ENCODE data around the gene ROBO1.
"Not testable (repeated sequence)": the region's sequence is repeated elsewhere in the genome, so short reads cannot be mapped to it uniquely, and the experiment has no call there.

ROBO1 gene

DNA sequence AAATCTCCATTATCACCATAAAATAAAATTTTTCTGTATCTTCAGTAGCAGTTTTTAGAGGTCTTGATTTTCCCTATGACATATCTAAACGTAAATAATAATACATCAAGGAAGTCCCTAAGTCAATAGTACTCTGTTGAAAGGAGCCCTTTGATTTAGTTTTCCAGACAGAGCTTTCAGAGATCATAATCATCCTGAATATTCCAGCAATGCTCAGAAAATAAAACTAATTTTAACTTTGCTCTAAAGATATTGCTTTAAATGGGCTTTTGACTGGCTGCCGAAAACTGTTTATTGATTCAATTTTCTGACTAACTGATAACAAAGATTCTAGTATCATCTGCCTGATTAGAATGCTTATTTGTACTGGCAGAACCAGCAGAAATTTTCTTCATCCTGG lies 40.7 kb upstream of the ROBO1 start:
- no peaks in the 10 kb centered on the region for H3K9me3 ChIP-seq
- no peak overlapping the region for H3K4me3 ChIP-seq (ENCODE audit: low read depth in 1 of 2, low read length in 1 of 2)
- TF ChIP-seq CTCF (IDR thresholded peaks at IDR 0.05), result no peak
- H3K4me1 ChIP-seq (ENCODE audit: control insufficient read depth in 1 of 2, insufficient read depth in 1 of 2, low read depth in 1 of 2, low read length in 1 of 2), result no peaks in the 10 kb centered on the region
- no peaks in the 10 kb centered on the region for H3K27me3 ChIP-seq
- no peak overlapping the region for H3K27ac ChIP-seq
- no peaks in the 10 kb centered on the region for H3K36me3 ChIP-seq

DNA sequence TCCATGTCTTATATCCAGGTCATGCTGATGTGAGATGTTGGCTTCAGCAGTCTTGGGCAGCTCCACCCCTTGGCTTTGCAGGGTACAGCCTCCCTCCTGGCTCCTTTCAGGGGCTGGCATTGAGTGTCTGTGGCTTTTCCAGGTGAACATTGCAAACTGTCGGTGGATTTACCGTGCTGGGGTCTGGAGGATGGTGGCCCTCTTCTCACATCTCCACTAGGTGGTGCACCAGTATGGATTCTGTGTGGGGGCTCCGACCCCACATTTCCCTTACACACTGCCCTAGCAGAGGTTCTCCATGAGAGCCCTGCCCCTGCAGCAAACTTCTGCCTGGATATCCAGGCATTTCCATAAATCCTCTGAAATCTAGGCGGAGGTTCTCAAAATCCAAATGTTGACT lies 22.4 kb upstream of the ROBO1 start:
- H3K36me3 ChIP-seq; H3K4me3 ChIP-seq (ENCODE audit: low read depth in 1 of 2, low read length in 1 of 2); H3K9me3 ChIP-seq; H3K27me3 ChIP-seq; H3K4me1 ChIP-seq (ENCODE audit: control insufficient read depth in 1 of 2, insufficient read depth in 1 of 2, low read depth in 1 of 2, low read length in 1 of 2); H3K27ac ChIP-seq: not testable (repeated sequence)

- no peaks in the 10 kb centered on the region for H3K9me3 ChIP-seq
- no peak overlapping the region for H3K4me3 ChIP-seq (ENCODE audit: low read depth in 1 of 2, low read length in 1 of 2)
- TF ChIP-seq CTCF (IDR thresholded peaks at IDR 0.05), result no peak
- H3K36me3 ChIP-seq, result no peaks in the 10 kb centered on the region
- no peaks in the 10 kb centered on the region for H3K4me1 ChIP-seq (ENCODE audit: control insufficient read depth in 1 of 2, insufficient read depth in 1 of 2, low read depth in 1 of 2, low read length in 1 of 2)
- peaks cover 8% of the 10 kb centered on the region for H3K27me3 ChIP-seq
- no peak overlapping the region for H3K27ac ChIP-seq
These were observed 5.5 kb upstream of the ROBO1 start for GRCh38 chr3:79773291-79773690.

- H3K4me3 ChIP-seq (ENCODE audit: low read depth in 1 of 2, low read length in 1 of 2), result no peak overlapping the region
- no peaks in the 10 kb centered on the region for H3K4me1 ChIP-seq (ENCODE audit: control insufficient read depth in 1 of 2, insufficient read depth in 1 of 2, low read depth in 1 of 2, low read length in 1 of 2)
- H3K27ac ChIP-seq, result no peak overlapping the region
- TF ChIP-seq CTCF (IDR thresholded peaks at IDR 0.05), result no peak
- H3K27me3 ChIP-seq, result peaks cover 43% of the 10 kb centered on the region
- H3K36me3 ChIP-seq, result no peaks in the 10 kb centered on the region
- H3K9me3 ChIP-seq, result no peaks in the 10 kb centered on the region
These were observed 1.4 kb upstream of the ROBO1 start for GRCh38 chr3:79769229-79769628.

DNA sequence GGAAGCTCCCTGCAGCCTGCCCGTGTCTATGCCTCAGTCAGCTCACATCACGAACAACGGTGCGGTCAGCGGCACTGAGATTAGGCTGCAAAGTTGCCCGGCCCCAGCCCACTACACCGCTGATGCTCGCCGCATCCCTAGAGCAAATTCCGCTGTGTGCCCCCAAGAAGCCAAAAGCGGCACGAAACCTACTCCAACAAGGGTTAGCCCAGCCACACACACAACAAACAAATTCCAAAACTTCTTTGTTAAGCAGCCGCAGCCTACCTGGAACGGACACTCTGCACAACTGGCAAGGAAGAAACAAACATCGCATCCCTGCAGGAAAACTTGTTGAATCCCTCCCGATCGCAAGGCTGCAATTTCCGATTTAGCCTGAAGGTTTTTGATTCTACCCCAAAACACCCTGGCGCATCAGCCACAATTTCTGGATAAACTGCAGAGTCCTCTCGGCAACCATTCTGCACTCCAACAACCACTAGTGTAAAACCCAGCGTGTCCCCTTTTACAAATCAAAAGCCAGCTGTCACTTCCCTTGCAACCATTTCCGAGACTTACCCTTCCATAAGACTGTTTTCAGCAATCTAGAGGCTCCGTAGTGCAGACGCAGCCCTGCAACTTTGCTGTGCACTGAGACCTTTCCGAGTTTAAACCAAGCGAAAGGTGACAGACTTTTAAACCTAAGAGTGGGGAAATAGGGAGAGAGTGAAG lies 449 bp downstream of the ROBO1 start:
- no peaks in the 10 kb centered on the region for H3K9me3 ChIP-seq
- H3K27me3 ChIP-seq, result peaks cover 43% of the 10 kb centered on the region
- H3K36me3 ChIP-seq, result no peaks in the 10 kb centered on the region
- no peak overlapping the region for H3K27ac ChIP-seq
- no peak overlapping the region for H3K4me3 ChIP-seq (ENCODE audit: low read depth in 1 of 2, low read length in 1 of 2)
- no peaks in the 10 kb centered on the region for H3K4me1 ChIP-seq (ENCODE audit: control insufficient read depth in 1 of 2, insufficient read depth in 1 of 2, low read depth in 1 of 2, low read length in 1 of 2)
- TF ChIP-seq CTCF (IDR thresholded peaks at IDR 0.05), result no peak

DNA sequence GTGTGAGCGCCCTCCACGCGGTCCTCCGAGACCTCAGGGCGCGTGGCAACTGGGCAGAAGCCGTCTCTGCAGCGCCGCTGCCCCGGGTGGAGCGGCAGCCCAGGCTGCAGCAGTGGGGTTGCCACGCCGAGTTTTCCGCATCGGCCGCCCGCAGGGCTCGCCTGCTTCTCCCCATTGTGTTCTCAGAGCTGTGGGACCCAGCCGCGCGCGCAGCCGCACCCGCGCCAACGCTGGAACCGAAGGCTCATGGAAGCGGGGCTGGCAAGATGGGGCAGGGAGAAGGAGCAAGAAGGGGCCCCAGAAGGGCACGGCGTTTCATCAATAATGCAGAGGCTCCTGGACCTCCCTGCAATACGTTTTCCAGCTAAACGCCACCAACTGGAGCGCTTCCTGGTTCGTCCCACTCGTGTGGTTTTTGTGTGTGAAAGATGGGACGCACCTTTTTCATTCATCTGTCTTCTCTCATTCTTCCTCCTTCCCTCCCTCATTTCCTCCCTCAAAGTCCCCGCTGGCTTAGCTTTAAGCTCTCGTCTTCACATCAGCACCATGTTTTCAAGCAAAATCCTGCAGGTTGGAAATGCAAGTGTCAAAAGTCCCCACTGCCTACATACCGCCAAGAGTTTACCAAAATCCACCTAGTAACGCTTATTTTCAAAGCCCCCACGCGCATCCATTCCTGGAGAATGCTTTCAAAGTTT lies 1.2 kb downstream of the ROBO1 start:
- Histone ChIP-seq H3K4me3 (ENCODE audit: low read depth in 1 of 2, low read length in 1 of 2) (no peak overlapping the region), H3K27ac (no peak overlapping the region), H3K27me3 (peaks cover 43% of the 10 kb centered on the region), H3K36me3 (no peaks in the 10 kb centered on the region), H3K4me1 (ENCODE audit: control insufficient read depth in 1 of 2, insufficient read depth in 1 of 2, low read depth in 1 of 2, low read length in 1 of 2) (no peaks in the 10 kb centered on the region), H3K9me3 (no peaks in the 10 kb centered on the region)
- TF ChIP-seq CTCF (IDR thresholded peaks at IDR 0.05), result no peak
